ENCODE data around the gene ASIC4.

The ASIC4 gene

DNA sequence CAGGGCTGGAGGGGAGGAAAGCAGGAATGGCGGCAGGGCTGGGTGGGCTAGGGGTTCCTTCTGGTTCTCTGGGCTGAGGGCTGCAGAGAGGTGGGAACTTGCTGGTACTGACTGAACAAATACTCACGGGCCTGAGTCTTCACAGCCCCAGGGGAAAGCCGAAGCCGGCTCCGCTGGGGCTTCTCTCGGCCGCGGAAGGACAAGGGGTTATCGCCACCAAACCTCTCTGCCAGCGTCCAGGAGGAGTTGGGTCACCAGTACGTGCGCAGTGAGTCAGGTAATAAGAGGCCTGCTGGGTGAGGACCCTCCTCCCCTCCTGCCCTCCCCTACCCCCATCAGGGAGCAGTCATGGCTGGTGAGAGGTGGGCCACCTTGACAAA lies 29.1 kb upstream of the ASIC4 start:
- Histone ChIP-seq H3K79me2 (ENCODE audit: insufficient read depth, low read length) (no peaks in the 10 kb centered on the region), H3K4me2 (ENCODE audit: low read depth, low read length, poor library complexity, severe bottlenecking) (no peak overlapping the region), H4K20me1 (ENCODE audit: low read depth, low read length) (no peaks in the 10 kb centered on the region), H2AFZ (ENCODE audit: low read depth, low read length, severe bottlenecking) (no peak overlapping the region), H3K9me3 (ENCODE audit: insufficient read depth, low read length) (no peaks in the 10 kb centered on the region), H3K27me3 (ENCODE audit: low read length) (no peaks in the 10 kb centered on the region), H3K9ac (ENCODE audit: low read length) (no peak overlapping the region), H3K9me2 (replicated peaks; ENCODE audit: insufficient read depth, low read length) (no peaks in the 10 kb centered on the region), H3F3A (ENCODE audit: insufficient read depth) (no peaks in the 10 kb centered on the region), H3K4me3 (ENCODE audit: insufficient read depth, low read length, poor library complexity, severe bottlenecking) (no peak overlapping the region), H3K27ac (ENCODE audit: low read depth, low read length) (no peak overlapping the region), H3K36me3 (ENCODE audit: low read length) (no peaks in the 10 kb centered on the region)
- TF ChIP-seq, protein P1, sequence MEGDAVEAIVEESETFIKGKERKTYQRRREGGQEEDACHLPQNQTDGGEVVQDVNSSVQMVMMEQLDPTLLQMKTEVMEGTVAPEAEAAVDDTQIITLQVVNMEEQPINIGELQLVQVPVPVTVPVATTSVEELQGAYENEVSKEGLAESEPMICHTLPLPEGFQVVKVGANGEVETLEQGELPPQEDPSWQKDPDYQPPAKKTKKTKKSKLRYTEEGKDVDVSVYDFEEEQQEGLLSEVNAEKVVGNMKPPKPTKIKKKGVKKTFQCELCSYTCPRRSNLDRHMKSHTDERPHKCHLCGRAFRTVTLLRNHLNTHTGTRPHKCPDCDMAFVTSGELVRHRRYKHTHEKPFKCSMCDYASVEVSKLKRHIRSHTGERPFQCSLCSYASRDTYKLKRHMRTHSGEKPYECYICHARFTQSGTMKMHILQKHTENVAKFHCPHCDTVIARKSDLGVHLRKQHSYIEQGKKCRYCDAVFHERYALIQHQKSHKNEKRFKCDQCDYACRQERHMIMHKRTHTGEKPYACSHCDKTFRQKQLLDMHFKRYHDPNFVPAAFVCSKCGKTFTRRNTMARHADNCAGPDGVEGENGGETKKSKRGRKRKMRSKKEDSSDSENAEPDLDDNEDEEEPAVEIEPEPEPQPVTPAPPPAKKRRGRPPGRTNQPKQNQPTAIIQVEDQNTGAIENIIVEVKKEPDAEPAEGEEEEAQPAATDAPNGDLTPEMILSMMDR (IDR thresholded peaks at IDR 0.05; ENCODE audit: insufficient read depth, low read length, poor library complexity, severe bottlenecking) = no peak
- no peak for TF ChIP-seq EZH2phosphoT487 (conservative IDR thresholded peaks at IDR 0.05; ENCODE audit: low read length)

DNA sequence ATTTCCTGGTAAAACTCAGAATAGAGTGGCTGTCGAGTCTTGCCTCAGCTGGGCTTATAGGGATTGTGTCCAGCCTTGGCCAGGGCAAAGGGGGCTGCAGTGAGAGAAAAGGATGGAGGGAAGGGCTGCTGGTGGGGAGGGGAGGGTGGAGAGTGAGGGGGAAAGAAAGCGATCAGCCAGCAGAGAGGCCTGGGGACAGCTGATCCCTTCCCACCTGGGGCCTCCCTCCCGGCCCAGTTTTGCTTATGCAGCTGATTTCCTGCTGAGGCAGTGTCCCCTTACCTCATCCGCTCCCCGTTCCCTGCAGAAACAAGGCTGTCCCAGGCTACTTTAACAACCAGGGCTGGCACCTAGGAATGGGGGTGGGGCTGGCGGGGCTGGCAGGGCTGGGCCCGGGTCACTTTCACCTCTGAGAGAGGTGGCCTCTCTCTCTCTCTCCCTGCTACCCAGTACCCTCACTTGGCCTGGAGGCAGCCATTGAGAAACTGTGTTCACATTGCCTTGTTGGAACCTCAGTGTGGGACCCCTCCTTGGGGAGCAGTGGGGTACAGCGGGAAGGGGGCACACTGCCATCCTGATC lies 27.8 kb upstream of the ASIC4 start:
- Histone ChIP-seq H3K9me3 (ENCODE audit: insufficient read depth, low read length) (no peaks in the 10 kb centered on the region), H3F3A (ENCODE audit: insufficient read depth) (no peaks in the 10 kb centered on the region), H3K27me3 (ENCODE audit: low read length) (no peaks in the 10 kb centered on the region), H4K20me1 (ENCODE audit: low read depth, low read length) (no peaks in the 10 kb centered on the region), H3K27ac (ENCODE audit: low read depth, low read length) (no peak overlapping the region), H3K4me3 (ENCODE audit: insufficient read depth, low read length, poor library complexity, severe bottlenecking) (no peak overlapping the region), H3K4me2 (ENCODE audit: low read depth, low read length, poor library complexity, severe bottlenecking) (no peak overlapping the region), H3K79me2 (ENCODE audit: insufficient read depth, low read length) (no peaks in the 10 kb centered on the region), H3K36me3 (ENCODE audit: low read length) (no peaks in the 10 kb centered on the region), H2AFZ (ENCODE audit: low read depth, low read length, severe bottlenecking) (no peak overlapping the region), H3K9me2 (replicated peaks; ENCODE audit: insufficient read depth, low read length) (no peaks in the 10 kb centered on the region), H3K9ac (ENCODE audit: low read length) (no peak overlapping the region)
- TF ChIP-seq EZH2phosphoT487 (conservative IDR thresholded peaks at IDR 0.05; ENCODE audit: low read length) = no peak
- TF ChIP-seq, protein P1 (IDR thresholded peaks at IDR 0.05; ENCODE audit: insufficient read depth, low read length, poor library complexity, severe bottlenecking) = no peak

- no peak overlapping the region for H3K4me2 ChIP-seq (ENCODE audit: low read depth, low read length, poor library complexity, severe bottlenecking)
- no peak overlapping the region for H3K9ac ChIP-seq (ENCODE audit: low read length)
- no peaks in the 10 kb centered on the region for H4K20me1 ChIP-seq (ENCODE audit: low read depth, low read length)
- H3K9me2 ChIP-seq (replicated peaks; ENCODE audit: insufficient read depth, low read length) = no peaks in the 10 kb centered on the region
- H3K27me3 ChIP-seq (ENCODE audit: low read length) = no peaks in the 10 kb centered on the region
- H3K4me3 ChIP-seq (ENCODE audit: insufficient read depth, low read length, poor library complexity, severe bottlenecking) = no peak overlapping the region
- no peak overlapping the region for H2AFZ ChIP-seq (ENCODE audit: low read depth, low read length, severe bottlenecking)
- no peaks in the 10 kb centered on the region for H3F3A ChIP-seq (ENCODE audit: insufficient read depth)
- H3K79me2 ChIP-seq (ENCODE audit: insufficient read depth, low read length) = no peaks in the 10 kb centered on the region
- TF ChIP-seq, protein P1 (IDR thresholded peaks at IDR 0.05; ENCODE audit: insufficient read depth, low read length, poor library complexity, severe bottlenecking) = no peak
- TF ChIP-seq EZH2phosphoT487 (conservative IDR thresholded peaks at IDR 0.05; ENCODE audit: low read length) = no peak
- H3K9me3 ChIP-seq (ENCODE audit: insufficient read depth, low read length) = no peaks in the 10 kb centered on the region
- H3K27ac ChIP-seq (ENCODE audit: low read depth, low read length) = no peak overlapping the region
- no peaks in the 10 kb centered on the region for H3K36me3 ChIP-seq (ENCODE audit: low read length)
Observed at GRCh38 chr2:219488149-219488843, 26.0 kb upstream of the ASIC4 start.
